Muscle of back (tissue), 11 donors: ENCODE data around the gene SMARCC2. TPM values are rescaled to one million over a fixed set of nuclear protein-coding genes. Genes with fewer than 3 reads are reported as not detected.
"Not testable (repeated sequence)": the region's sequence is repeated elsewhere in the genome, so short reads cannot be mapped to it uniquely, and the experiment has no call there.

Source experiments
- DNase-seq, 3 donors: peaks; one replicate each; pipeline versions ENCODE4 v3.0.0 to v3.0.0-alpha.2; 2013
- polyA plus RNA-seq, 10 donors: library from polyadenylated mRNA; unstranded; fragments of 120-200 nt; gene quantifications; one replicate each; pipeline ENCODE4 v1.2.1, GENCODE V29; 2013; ENCODE audit not compliant: insufficient read length in 10 of 10

The SMARCC2 gene
- polyA plus RNA-seq, 10 donors: 49.9 to 75.2 (median 61.1) TPM

- peak in 1 of 3 donors; percentile 31 for DNase-seq
Measured at GRCh38 chr12:56126732-56127239, 62.5 kb downstream of the SMARCC2 start.

- no peak for DNase-seq
Measured at GRCh38 chr12:56124133-56124532, 65.2 kb downstream of the SMARCC2 start.

DNA sequence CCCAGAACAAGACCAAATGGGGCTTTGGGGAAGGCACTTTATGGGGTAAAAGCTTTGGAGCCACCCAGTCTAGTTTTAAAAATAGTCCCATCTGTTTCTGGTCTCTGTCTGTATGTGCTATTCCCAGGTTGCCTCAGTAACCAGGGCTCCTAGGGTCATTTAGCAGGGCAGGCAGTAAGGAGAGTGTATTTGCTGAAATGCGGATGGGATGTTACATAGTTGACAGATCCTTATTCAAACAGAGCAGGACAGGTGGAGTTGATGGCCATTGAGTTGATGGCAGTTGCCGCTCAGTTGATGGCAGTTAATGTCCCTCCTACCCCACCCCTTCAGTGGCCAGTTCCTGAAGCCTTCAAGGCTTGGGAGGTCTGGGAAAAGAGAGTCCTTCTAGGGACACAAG is 66.6 kb downstream of the SMARCC2 start:
- DNase-seq: no peak

DNA sequence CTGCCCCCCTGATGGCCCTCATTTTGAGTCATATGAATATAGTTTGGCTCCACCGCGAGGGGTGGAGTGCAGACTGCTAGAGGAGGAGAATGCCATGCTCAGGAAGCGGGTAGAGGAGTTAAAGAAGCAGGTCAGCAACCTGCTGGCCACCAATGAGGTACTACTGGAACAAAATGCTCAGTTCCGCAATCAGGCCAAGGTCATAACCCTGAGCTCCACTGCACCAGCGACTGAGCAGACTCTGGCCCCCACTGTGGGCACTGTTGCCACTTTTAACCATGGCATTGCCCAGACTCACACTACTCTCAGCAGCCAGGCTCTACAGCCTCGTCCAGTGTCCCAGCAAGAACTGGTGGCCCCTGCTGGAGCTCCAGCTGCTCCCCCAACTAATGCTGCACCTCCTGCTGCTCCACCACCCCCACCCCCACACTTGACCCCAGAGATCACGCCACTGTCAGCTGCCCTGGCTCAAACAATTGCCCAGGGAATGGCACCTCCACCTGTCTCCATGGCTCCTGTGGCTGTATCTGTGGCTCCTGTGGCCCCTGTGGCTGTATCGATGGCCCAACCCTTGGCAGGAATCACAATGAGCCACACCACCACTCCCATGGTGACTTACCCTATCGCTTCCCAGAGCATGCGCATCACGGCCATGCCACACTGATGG is 67.9 kb downstream of the SMARCC2 start:
- DNase-seq: no peak

- DNase-seq: no peak
Measured at GRCh38 chr12:56120158-56120846, 69.0 kb downstream of the SMARCC2 start.

GRCh38 chr12:56119361-56119796 is 69.9 kb downstream of the SMARCC2 start:
- peak; percentile 84 to 91 (median 89) for DNase-seq

DNA sequence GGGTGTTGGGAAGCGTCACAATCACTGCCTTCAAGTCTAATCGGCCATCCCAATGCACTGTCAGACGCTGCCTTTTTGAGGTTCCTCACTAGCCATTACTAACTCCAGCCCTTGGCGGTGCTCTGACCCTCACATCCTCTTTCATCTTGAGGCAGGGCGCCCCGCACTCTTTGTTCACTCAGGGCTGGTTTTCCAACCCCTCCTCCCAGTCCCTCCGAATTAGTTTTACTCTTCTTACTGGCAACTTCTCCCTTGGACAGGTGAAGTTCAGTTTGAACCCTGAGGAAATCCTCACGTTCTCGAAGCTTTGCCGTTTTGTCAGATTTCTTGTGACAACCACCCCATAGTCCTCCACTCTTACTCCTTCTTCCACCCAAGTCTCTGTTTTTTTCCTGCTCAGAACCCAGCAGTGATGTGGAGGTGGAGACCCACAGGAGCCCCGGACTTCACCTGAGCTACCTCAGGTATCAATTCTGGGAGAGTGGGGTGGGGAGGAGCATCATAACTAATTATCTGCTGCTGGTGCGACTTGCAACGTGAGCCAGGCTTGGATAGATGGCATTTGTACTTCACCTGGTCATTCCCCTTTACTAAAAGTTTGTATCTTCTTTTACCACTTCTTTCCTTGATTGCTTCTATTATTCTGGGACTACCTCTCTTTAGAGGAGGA is 70.5 kb downstream of the SMARCC2 start:
- peak in 1 of 3 donors; percentile 22 for DNase-seq

GRCh38 chr12:56117778-56118687 is 71.2 kb downstream of the SMARCC2 start, which contains the start of gene ZC3H10:
Gene ZC3H10 (plus strand): TSS chr12:56118266. CDS start chr12:56120563, 2,297 bp downstream.
- peak; percentile 99 to 100 (median 100) for DNase-seq

GRCh38 chr12:56117082-56117706 is 72.1 kb downstream of the SMARCC2 start:
- not testable (repeated sequence) for DNase-seq

- DNase-seq: peak; percentile 97 to 99 (median 98)
Measured at GRCh38 chr12:56116267-56117081, 72.8 kb downstream of the SMARCC2 start, which contains the start of gene RPL41. Gene RPL41 (plus strand): TSS chr12:56116633.

DNA sequence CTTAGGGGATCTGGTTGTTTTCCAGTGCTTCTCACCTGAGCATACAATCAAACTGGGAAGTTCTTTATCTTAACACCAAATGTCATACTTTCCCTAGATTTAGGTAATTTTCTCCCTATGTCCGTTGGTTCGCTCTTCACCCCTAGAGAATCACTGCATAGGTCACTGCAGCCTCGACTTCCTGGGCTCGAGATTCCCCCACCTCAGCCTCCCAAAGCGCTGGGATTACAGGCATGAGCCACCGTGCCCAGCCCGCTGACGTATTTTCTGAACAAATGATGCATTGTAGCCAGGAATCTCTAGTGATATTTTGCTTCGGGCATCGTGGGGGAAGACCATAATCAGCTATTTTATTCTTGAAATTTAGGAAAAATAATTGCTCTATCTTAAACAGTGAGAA is 74.0 kb downstream of the SMARCC2 start:
- peak in 2 of 3 donors; percentile 21 to 47 for DNase-seq

DNA sequence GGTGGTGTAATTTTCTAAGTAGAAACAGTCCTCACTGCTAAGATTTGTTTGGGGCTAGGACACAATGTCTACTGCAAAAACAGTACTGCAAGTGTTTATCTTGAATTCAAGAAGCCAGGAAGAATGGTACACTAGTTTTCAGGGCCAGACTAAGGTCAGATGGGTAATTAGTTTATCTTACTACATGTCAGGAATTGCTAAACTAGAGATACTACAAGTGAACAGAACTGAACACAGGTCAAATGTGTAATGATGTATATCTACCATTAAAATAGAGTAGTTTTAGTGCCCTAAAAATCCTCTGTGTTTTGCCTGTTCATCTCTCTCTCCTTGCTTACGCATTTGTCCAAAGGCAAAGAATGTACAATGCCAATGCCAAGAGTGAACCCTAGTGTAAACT is 75.2 kb downstream of the SMARCC2 start:
- DNase-seq: no peak

Other genes with a start within 250 kb of the SMARCC2 start
- 10 to 100 TPM in 2 of 10 donors, 1 to 10 TPM in 5, under 1 TPM in 3; 0.71 to 38.1 (median 1.4) TPM for gene PMEL, start 223.4 kb downstream of the SMARCC2 start, polyA plus RNA-seq
- 10 to 100 TPM; 21.0 to 42.1 (median 28.6) TPM for gene CDK2, start 222.7 kb downstream of the SMARCC2 start, polyA plus RNA-seq
- gene RAB5B, start 215.4 kb downstream of the SMARCC2 start, polyA plus RNA-seq: 100 to 1,000 TPM in 9 of 10 donors, 10 to 100 TPM in 1; 99.4 to 141 (median 121) TPM
- gene SUOX, start 192.2 kb downstream of the SMARCC2 start, polyA plus RNA-seq: 10 to 100 TPM; 11.8 to 16.9 (median 12.9) TPM
- 10 to 100 TPM in 1 of 10 donors, 1 to 10 TPM in 9; 5.5 to 11.3 (median 7.8) TPM for gene IKZF4, start 168.4 kb downstream of the SMARCC2 start, polyA plus RNA-seq
- gene RPS26, start 147.6 kb downstream of the SMARCC2 start, polyA plus RNA-seq: 100 to 1,000 TPM in 8 of 10 donors, 10 to 100 TPM in 2; 79.8 to 679 (median 311) TPM
- gene ERBB3, start 109.3 kb downstream of the SMARCC2 start, polyA plus RNA-seq: 100 to 1,000 TPM in 9 of 10 donors, 10 to 100 TPM in 1; 83.9 to 228 (median 151) TPM
- gene PA2G4, start 84.9 kb downstream of the SMARCC2 start, polyA plus RNA-seq: 100 to 1,000 TPM in 8 of 10 donors, 10 to 100 TPM in 2; 93.0 to 121 (median 109) TPM
- gene RPL41, start 72.8 kb downstream of the SMARCC2 start, polyA plus RNA-seq: 1,000 to 10,000 TPM; 4,692 to 6,543 (median 5,537) TPM
- gene ZC3H10, start 71.2 kb downstream of the SMARCC2 start, polyA plus RNA-seq: 1 to 10 TPM; 3.4 to 6.3 (median 4.6) TPM
- gene ESYT1, start 61.2 kb downstream of the SMARCC2 start, polyA plus RNA-seq: 10 to 100 TPM; 64.1 to 91.1 (median 79.6) TPM
- 100 to 1,000 TPM; 502 to 996 (median 790) TPM for gene MYL6B, start 36.9 kb downstream of the SMARCC2 start, polyA plus RNA-seq
- gene MYL6, start 31.1 kb downstream of the SMARCC2 start, polyA plus RNA-seq: 1,000 to 10,000 TPM; 1,255 to 1,671 (median 1,389) TPM
- 10 to 100 TPM; 31.6 to 52.0 (median 41.4) TPM for gene RNF41, start 32.4 kb upstream of the SMARCC2 start, polyA plus RNA-seq
- gene NABP2, start 34.9 kb upstream of the SMARCC2 start, polyA plus RNA-seq: 10 to 100 TPM; 13.7 to 22.0 (median 19.3) TPM
- gene SLC39A5, start 40.6 kb upstream of the SMARCC2 start, polyA plus RNA-seq: 1 to 10 TPM in 1 of 10 donors, under 1 TPM in 7, not detected in 2; 0.32 to 1.0 (median 0.55) TPM
- 10 to 100 TPM; 14.1 to 21.7 (median 18.1) TPM for gene ANKRD52, start 68.9 kb upstream of the SMARCC2 start, polyA plus RNA-seq
- gene COQ10A, start 77.5 kb upstream of the SMARCC2 start, polyA plus RNA-seq: 10 to 100 TPM; 13.8 to 34.9 (median 18.4) TPM
- 100 to 1,000 TPM; 166 to 293 (median 221) TPM for gene CS, start 110.8 kb upstream of the SMARCC2 start, polyA plus RNA-seq
- gene CNPY2, start 126.5 kb upstream of the SMARCC2 start, polyA plus RNA-seq: 10 to 100 TPM; 45.4 to 75.7 (median 52.2) TPM
- 10 to 100 TPM; 26.3 to 67.2 (median 45.8) TPM for gene PAN2, start 144.5 kb upstream of the SMARCC2 start, polyA plus RNA-seq
- gene IL23A, start 149.4 kb upstream of the SMARCC2 start, polyA plus RNA-seq: under 1 TPM in 9 of 10 donors, not detected in 1; 0.19 to 0.90 (median 0.61) TPM
- 10 to 100 TPM; 39.6 to 94.7 (median 59.4) TPM for gene STAT2, start 170.6 kb upstream of the SMARCC2 start, polyA plus RNA-seq
- gene APOF, start 173.4 kb upstream of the SMARCC2 start, polyA plus RNA-seq: under 1 TPM in 2 of 10 donors, not detected in 8; 0.09 to 0.15 TPM